ENCODE data around the gene LAMA3.

DNA sequence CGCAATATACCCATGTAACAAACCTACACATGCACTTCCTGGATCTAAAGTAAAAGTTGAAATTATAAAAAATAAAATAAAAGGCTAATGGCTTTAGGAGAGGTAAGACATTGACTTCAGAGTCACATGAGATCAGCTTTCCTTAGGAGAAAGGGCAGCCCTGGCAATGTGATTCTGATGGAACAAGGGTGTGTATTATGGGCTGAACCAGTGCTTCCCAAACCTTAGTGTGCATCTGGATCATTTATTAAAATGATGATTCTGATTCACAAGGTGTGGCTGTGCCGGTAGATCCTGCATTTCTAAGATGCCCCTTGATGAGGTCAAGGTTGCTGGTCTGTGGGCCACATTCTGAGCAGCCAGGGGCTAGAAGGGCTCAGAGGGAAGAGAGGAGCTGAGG lies 42.6 kb downstream of the LAMA3 start:
- TF ChIP-seq, protein P1, sequence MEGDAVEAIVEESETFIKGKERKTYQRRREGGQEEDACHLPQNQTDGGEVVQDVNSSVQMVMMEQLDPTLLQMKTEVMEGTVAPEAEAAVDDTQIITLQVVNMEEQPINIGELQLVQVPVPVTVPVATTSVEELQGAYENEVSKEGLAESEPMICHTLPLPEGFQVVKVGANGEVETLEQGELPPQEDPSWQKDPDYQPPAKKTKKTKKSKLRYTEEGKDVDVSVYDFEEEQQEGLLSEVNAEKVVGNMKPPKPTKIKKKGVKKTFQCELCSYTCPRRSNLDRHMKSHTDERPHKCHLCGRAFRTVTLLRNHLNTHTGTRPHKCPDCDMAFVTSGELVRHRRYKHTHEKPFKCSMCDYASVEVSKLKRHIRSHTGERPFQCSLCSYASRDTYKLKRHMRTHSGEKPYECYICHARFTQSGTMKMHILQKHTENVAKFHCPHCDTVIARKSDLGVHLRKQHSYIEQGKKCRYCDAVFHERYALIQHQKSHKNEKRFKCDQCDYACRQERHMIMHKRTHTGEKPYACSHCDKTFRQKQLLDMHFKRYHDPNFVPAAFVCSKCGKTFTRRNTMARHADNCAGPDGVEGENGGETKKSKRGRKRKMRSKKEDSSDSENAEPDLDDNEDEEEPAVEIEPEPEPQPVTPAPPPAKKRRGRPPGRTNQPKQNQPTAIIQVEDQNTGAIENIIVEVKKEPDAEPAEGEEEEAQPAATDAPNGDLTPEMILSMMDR (IDR thresholded peaks at IDR 0.05): no peak
- no peak for TF ChIP-seq POLR2A (IDR thresholded peaks at IDR 0.05)

Data from Peyer's patch (tissue), 4 donors.